ENCODE measurements around the gene RPSA.

Gene RPSA

DNA sequence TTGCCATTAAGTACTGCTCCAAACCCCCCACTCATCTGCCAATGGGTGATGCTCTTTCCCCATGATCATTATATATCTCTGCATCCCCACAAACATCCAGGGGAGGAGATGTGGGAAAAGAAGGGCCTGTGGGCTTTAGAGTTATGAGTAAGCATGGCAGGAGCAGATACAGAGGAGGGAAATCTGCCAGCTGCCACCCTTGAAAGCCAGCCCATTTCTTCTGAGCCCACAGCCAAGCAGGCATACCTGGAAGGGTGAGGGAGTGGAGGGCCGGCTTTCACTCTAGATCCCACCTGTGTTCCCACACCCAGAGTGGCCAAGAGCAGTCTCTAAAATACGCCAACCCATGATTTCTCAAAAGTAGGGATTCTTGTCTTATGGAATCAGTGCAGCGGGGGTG lies 25.1 kb upstream of the RPSA start:
- H3K36me3 Mint-ChIP-seq (ENCODE audit: low read depth) = peaks cover 4% of the 10 kb centered on the region
- H3K27me3 Mint-ChIP-seq (ENCODE audit: low read depth, poor library complexity) = peaks cover 4% of the 10 kb centered on the region
- peaks cover 36% of the 10 kb centered on the region for H3K4me1 Mint-ChIP-seq
- no peak overlapping the region for H3K27ac Mint-ChIP-seq
- no peak for DNase-seq
- H3K9me3 Mint-ChIP-seq = no peaks in the 10 kb centered on the region
- H3K4me3 Mint-ChIP-seq = peak overlapping the region; percentile 38
- no peak for TF ChIP-seq CTCF (IDR thresholded peaks at IDR 0.05)

DNA sequence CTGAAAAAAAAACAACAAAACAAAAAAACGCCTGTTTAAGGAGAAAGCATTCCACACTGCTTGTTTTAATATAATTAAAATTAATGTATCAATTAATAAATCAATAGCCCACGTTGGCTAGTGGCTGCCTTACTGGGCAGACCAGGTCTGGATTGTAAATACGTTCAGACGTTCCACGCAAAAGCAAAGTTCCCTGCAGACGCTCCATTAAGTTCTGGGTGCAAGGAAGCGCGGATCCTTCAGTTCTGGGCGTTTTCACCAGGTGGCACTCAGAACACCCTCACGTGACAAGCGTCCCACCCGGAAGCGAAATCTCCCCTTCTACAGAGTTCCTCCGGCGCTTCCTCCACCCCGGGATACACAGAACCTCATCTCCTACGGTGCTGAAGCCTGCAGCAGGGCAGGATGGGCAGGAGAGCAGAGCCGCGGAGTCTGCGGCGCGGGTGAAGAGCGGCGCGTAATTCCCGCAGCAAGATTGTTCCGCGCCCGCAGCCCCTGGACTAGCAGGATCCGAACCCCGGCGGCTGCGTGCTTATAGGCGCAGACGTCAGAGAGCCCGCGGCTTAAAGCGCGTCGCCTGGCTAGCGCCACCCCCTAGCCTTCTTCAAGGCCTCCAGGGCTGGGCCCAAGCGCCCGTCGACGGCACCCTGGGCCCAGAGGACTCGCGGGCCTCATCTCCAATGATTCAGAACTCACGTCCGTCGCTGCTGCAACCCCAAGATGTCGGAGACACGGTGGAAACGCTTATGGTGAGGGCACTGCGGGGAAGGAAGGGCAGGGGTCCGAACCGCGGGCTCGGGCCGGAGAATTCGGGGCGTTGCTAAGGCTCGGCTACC lies 23.3 kb upstream of the RPSA start, which contains the start of gene SLC25A38:
SLC25A38 (plus strand) TSS at position 326 of the 836 bp plus-strand sequence; CDS start at position 681, 355 bp downstream.
- Mint-ChIP-seq H3K4me1 (peaks cover 47% of the 10 kb centered on the region), H3K36me3 (ENCODE audit: low read depth) (peaks cover 4% of the 10 kb centered on the region), H3K9me3 (no peaks in the 10 kb centered on the region), H3K27ac (peak within 1 kb of the TSS; percentile 99), H3K27me3 (ENCODE audit: low read depth, poor library complexity) (no peaks in the 10 kb centered on the region), H3K4me3 (peak within 1 kb of the TSS; percentile 96)
- peak; percentile 73 for DNase-seq
- TF ChIP-seq CTCF (IDR thresholded peaks at IDR 0.05) = no peak

DNA sequence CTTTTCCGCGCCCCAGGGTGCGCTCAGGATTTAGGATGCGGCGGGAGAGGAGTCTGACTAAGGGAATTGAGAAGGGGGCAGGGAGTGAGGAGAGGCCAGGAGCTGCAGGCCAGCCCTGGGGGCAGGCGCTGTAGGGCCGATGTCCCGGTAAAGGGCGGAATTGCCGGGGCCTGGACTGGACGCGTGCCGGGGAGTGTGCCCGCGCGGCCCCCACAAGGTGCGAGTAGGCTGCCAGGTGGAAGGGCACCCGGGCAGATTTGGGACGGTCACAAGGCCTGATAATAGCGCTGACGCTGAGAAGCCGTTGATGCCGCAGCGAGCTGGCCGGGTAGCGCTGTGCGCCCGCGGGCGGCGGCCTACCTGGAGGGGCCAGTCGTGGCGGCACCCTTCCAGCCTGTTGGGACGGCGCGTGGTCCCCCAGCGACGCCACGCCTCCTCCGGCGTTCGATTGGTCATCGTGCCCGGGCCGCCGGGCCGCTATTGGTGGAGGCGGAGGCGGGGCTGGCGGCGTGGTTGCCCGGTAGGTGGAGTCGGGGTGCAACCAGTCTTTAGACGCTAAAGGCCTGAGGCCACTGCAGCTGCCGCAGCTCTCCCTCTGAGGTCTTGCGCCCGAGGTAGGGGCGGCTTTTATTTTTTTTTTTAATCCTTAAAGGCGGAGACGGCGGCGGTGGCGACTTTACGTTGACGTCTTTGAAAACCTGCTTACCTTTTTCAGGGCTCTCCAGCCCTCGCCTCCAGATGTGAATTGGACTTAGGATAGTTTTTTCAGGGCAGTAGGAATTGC lies 22.4 kb upstream of the RPSA start:
- peaks cover 45% of the 10 kb centered on the region for H3K4me1 Mint-ChIP-seq
- no peaks in the 10 kb centered on the region for H3K27me3 Mint-ChIP-seq (ENCODE audit: low read depth, poor library complexity)
- TF ChIP-seq CTCF (IDR thresholded peaks at IDR 0.05) = no peak
- DNase-seq = peak; percentile 98
- H3K36me3 Mint-ChIP-seq (ENCODE audit: low read depth) = peaks cover 4% of the 10 kb centered on the region
- peak overlapping the region; percentile 99 for H3K27ac Mint-ChIP-seq
- H3K4me3 Mint-ChIP-seq = peak overlapping the region; percentile 96
- no peaks in the 10 kb centered on the region for H3K9me3 Mint-ChIP-seq

DNA sequence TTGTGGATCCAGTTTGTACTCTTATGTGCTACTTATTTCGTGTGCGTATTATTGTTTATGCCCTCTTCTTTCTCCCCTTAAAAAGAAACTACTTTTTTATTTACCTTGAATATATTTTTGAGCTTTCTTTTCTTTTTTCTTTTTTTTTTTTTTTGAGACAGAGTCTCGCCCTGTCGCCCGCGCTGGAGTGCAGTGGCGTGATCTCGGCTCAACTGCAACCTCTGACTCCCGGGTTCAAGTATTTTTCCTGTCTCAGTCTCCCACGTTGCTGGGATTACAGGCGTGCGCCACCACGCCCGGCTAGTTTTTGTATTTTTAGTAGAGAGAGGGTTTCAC lies 21.9 kb upstream of the RPSA start:
- H3K27ac Mint-ChIP-seq = no peak overlapping the region
- peaks cover 8% of the 10 kb centered on the region for H3K36me3 Mint-ChIP-seq (ENCODE audit: low read depth)
- no peak for DNase-seq
- H3K4me1 Mint-ChIP-seq = peaks cover 45% of the 10 kb centered on the region
- no peak for TF ChIP-seq CTCF (IDR thresholded peaks at IDR 0.05)
- H3K27me3 Mint-ChIP-seq (ENCODE audit: low read depth, poor library complexity) = no peaks in the 10 kb centered on the region
- H3K9me3 Mint-ChIP-seq = no peaks in the 10 kb centered on the region
- peak overlapping the region; percentile 96 for H3K4me3 Mint-ChIP-seq

- peaks cover 15% of the 10 kb centered on the region for H3K36me3 Mint-ChIP-seq (ENCODE audit: low read depth)
- DNase-seq = no peak
- no peak for TF ChIP-seq CTCF (IDR thresholded peaks at IDR 0.05)
- H3K4me1 Mint-ChIP-seq = peaks cover 45% of the 10 kb centered on the region
- no peaks in the 10 kb centered on the region for H3K9me3 Mint-ChIP-seq
- no peaks in the 10 kb centered on the region for H3K27me3 Mint-ChIP-seq (ENCODE audit: low read depth, poor library complexity)
- H3K27ac Mint-ChIP-seq = peak overlapping the region; percentile 20
- peak overlapping the region; percentile 96 for H3K4me3 Mint-ChIP-seq
These were observed 20.9 kb upstream of the RPSA start for GRCh38 chr3:39385456-39386090.
